H7 (cell line): ENCODE measurements around the gene DUS1L. TPM values are rescaled to one million over a fixed set of nuclear protein-coding genes. Genes with fewer than 3 reads are reported as not detected.
A peak's percentile ranks its signal among the peaks of the same experiment; 100 is the strongest.

ENCODE experiments used
- DNase-seq: peaks from one replicate; pipeline ENCODE4 v3.0.0; 2012
- H3K27me3 ChIP-seq: 2 replicates; pipeline ENCODE4 v1.6.0; 2011; ENCODE audit warnings: mild to moderate bottlenecking, low read length; ENCODE audit not compliant: control insufficient read depth, insufficient read depth
- H3K36me3 ChIP-seq: replicated peaks from 2 replicates; pipeline ENCODE4 v1.5.1; 2011; ENCODE audit warnings: low read length; ENCODE audit not compliant: control insufficient read depth, insufficient read depth
- H3K4me3 ChIP-seq: 2 replicates; pipeline ENCODE4 v1.5.1; 2011; ENCODE audit warnings: low read depth, mild to moderate bottlenecking, control low read depth, low read length, moderate library complexity; ENCODE audit not compliant: insufficient read depth
- total RNA-seq: library from RNA; depleted of rRNA; stranded (reverse); fragments of >200 nt; shearing (Covaris generic); gene quantifications from 2 replicates; pipeline ENCODE4 v1.2.3, GENCODE V29; 2014

Gene DUS1L
- total RNA-seq, 1 experiment from 2014 or later: 129 TPM

DNA sequence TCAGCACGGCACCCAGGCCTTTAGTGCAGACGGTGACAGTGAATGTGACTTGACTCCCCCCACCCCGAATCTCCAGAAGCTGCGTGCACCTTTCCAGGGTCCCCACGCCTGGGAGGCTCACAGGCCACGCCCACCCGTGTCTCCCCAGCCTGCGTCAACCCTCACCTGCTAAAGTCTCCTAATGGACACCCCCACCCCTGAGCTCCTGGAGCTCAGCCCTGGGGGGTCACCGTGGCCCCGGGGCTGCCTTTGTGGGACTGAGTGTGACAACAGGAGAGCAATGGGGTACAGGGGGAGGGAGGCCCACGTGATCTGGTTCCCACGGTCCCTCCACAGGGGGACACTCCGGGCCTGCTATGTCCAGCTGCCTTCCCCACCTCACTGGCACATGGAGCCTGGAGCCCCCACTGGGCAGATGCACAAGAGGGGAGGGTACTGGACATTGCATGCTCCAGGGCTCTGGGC is 39.8 kb upstream of the DUS1L start:
- no peaks in the 10 kb centered on the region for H3K27me3 ChIP-seq
- DNase-seq: no peak
- H3K4me3 ChIP-seq: no peak overlapping the region
- no peaks in the 10 kb centered on the region for H3K36me3 ChIP-seq

DNA sequence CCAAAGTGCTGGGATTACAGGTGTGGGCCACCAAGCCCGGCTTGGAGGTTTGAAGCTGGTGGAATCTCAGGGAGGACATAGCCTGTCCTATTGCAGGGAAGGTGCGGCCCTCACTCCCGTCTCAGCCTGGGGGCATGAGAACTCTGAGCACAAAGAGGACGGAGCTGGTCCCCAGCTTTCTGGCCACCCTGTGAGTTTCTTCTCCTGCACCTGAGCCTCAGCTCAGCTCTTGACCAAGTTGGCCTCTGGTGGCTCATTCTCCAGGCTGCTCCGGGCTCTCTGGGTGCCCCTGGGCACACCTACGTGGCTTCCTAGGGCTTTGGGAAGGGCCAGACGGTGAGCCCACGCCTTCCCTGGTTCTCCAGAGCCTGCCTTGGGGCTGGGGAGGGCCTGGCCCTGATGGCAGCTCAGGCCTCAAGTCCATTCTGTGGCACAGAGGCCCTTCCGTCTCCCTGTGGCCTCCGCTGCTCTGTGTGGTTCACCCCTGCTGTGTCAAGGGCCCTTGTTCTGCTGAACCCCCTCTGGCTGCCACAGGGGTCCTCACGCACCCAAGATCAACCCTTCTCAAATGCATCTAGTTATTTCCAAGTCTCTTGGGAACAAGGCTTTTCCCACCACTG is 39.3 kb upstream of the DUS1L start:
- no peaks in the 10 kb centered on the region for H3K36me3 ChIP-seq
- no peaks in the 10 kb centered on the region for H3K27me3 ChIP-seq
- no peak for DNase-seq
- no peak overlapping the region for H3K4me3 ChIP-seq

- H3K4me3 ChIP-seq: no peak overlapping the region
- no peaks in the 10 kb centered on the region for H3K36me3 ChIP-seq
- DNase-seq: peak; percentile 87
- no peaks in the 10 kb centered on the region for H3K27me3 ChIP-seq
Observed at GRCh38 chr17:82103553-82104451, 38.2 kb upstream of the DUS1L start.

- Histone ChIP-seq H3K27me3 (no peaks in the 10 kb centered on the region), H3K4me3 (no peak overlapping the region), H3K36me3 (no peaks in the 10 kb centered on the region)
- no peak for DNase-seq
Observed at GRCh38 chr17:82101767-82102679, 36.4 kb upstream of the DUS1L start.

GRCh38 chr17:82101301-82101715 is 35.7 kb upstream of the DUS1L start:
- H3K36me3 ChIP-seq: no peaks in the 10 kb centered on the region; the same call in 1 of the 2 replicates
- DNase-seq: no peak
- H3K27me3 ChIP-seq: no peaks in the 10 kb centered on the region
- H3K4me3 ChIP-seq: no peak overlapping the region

- DNase-seq: no peak
- no peak overlapping the region for H3K4me3 ChIP-seq
- peaks cover 4% of the 10 kb centered on the region for H3K36me3 ChIP-seq
- no peaks in the 10 kb centered on the region for H3K27me3 ChIP-seq
Observed at GRCh38 chr17:82100502-82101298, 35.1 kb upstream of the DUS1L start.

DNA sequence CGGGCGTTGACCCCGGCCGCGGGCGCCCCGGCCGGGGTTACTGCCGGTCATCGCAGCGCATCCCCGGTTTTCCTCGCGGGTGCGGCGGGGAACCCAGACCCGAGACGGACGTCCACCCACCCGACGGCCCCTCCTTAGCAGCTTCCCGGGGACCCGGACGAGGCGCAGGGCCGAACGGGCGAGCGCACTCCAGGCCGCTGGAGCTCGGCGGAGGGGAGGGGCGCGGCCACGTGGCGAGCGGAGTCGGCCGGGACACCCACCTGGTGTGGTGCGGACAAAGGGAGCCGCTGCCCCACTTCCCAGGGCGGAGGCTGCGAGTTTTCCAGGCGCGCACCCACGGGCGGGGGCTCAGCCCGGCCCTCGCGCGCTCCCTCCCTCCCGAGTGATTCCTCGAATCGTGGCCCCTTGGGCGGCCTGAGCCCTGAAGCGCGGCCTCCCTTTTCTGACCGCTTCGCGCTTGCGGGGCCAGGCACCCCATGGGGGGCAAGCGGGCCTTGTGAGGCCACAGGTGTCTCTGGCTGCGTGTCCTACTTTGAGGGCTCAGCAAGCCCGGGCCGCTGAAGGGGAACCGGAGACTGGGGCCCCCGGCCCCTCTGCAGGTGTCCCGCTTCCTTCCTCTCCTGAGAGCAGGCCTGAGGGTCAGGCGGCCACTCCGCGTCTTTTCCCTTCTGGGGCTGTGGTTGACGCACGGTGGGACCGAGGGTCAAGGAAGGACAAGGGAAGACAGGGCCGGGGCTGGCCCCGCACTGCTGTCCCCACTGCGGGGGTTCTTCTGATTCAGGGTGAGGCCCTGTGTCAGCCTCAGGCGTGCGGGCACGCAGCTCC is 33.5 kb upstream of the DUS1L start:
- Histone ChIP-seq H3K27me3 (no peaks in the 10 kb centered on the region), H3K36me3 (peaks cover 13% of the 10 kb centered on the region), H3K4me3 (peak overlapping the region; percentile 69)
- peak; percentile 87 for DNase-seq

GRCh38 chr17:82098169-82098938 is 32.8 kb upstream of the DUS1L start, which contains the start of gene FASN:
Gene FASN, minus strand, starts transcription at chr17:82098236. Its CDS starts 1,791 bp downstream, at chr17:82096445.
- Histone ChIP-seq H3K27me3 (no peaks in the 10 kb centered on the region), H3K36me3 (peaks cover 19% of the 10 kb centered on the region), H3K4me3 (peak within 1 kb of the TSS; percentile 85)
- peak; percentile 100 for DNase-seq

DNA sequence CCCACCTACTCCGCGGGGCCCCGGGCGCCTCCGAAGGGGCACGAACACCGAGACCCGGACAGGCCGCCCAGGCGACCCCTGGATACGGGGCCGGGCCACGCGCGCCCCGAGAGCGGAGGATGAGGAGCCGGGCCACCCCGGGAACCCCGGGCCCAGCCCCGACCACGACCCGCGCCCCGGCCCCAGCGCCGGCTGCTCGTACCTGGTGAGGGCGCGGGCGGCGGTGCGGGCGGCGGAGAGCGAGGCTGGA is 32.2 kb upstream of the DUS1L start:
- DNase-seq: no peak
- H3K4me3 ChIP-seq: peak overlapping the region; percentile 85
- H3K36me3 ChIP-seq: peaks cover 22% of the 10 kb centered on the region
- no peaks in the 10 kb centered on the region for H3K27me3 ChIP-seq

GRCh38 chr17:82097184-82097918 is 31.7 kb upstream of the DUS1L start:
- H3K27me3 ChIP-seq: no peaks in the 10 kb centered on the region
- H3K36me3 ChIP-seq: peaks cover 22% of the 10 kb centered on the region
- peak overlapping the region; percentile 85 for H3K4me3 ChIP-seq
- peak; percentile 92 for DNase-seq

GRCh38 chr17:82096709-82097183 is 31.1 kb upstream of the DUS1L start:
- Histone ChIP-seq H3K36me3 (peaks cover 26% of the 10 kb centered on the region), H3K27me3 (no peaks in the 10 kb centered on the region), H3K4me3 (peak overlapping the region; percentile 85)
- DNase-seq: no peak
